Measurements from ENCODE around the gene ST6GALNAC5. TPM values are rescaled to one million over a fixed set of nuclear protein-coding genes. Genes with fewer than 3 reads are reported as not detected.

ST6GALNAC5 gene
- total RNA-seq, 1 donor from 2014 or later, result 32.9 TPM

DNA sequence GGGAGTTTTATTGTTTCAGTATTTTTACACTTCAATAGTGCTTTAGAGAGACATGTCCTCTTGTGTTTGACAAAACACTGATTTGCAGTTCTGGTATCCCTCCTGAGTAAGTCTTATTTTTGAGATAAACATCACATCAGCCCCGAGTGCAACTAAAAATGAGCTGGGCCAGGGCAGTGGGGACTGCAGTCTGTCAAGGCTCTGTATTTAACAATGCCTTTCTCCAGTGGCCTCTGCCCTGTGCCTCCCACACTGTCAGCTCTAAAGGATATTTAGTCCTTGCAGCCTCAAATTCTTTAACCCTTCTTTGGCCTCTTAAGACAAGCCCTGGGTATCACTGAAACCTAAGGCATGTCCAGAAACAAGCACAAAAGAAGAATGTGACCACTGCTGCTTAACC is 160.6 kb downstream of the ST6GALNAC5 start:
- no peak for DNase-seq (ENCODE audit: low spot score in 2 of 2)
- no peak overlapping the region for H3K27ac ChIP-seq
- intact Hi-C loops (cut with DNase I), result no loop called here

DNA sequence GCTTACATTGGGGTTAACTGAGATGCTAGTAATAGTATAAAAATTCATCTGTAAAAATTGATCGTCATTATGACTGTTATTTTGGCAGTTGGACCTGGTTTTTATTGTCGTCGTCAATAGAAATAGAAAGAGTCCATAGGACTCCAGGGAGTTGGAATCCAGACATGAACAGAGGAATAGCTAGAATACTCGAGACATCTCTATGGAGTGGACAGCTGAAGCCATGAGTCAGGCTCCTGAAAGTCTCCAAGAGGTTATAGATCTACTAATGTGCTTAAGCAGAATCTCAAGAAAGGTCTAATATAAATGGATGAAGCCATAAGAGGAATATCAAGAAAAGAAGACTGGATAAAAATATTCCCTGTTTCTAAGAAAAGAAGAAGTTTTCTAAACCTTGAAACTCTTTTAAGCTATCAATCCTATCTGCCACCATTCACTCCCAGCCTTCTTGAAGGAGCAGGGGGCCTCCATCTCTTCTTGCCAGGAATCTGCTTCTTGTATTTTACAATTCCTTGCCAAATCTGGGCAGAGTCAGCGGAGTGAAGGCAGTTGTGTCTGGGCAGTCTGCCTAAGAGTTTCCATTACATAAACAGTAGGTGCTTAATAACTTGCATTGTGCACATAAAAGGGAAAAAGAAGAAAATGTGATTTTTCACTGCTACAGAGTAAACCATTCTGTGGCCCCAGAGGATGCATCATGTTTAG is 163.3 kb downstream of the ST6GALNAC5 start:
- Histone ChIP-seq H3K4me1 (peaks cover 0 to 2% of the 10 kb centered on the region in 2 donors), H3K27ac (no peak overlapping the region), H3K9me3 (no peaks in the 10 kb centered on the region), H3K4me3 (no peak overlapping the region), H3K36me3 (no peaks in the 10 kb centered on the region), H3K27me3 (no peaks in the 10 kb centered on the region)
- no peak for DNase-seq (ENCODE audit: low spot score in 2 of 2)
- TF ChIP-seq CTCF (IDR thresholded peaks at IDR 0.05), result no peak
- intact Hi-C loops (cut with DNase I), result no loop called here

More for the DNA sequence above, 160.6 kb downstream of the ST6GALNAC5 start:
- H3K27me3 ChIP-seq, result no peaks in the 10 kb centered on the region
- no peaks in the 10 kb centered on the region for H3K36me3 ChIP-seq
- no peaks in the 10 kb centered on the region for H3K9me3 ChIP-seq
- TF ChIP-seq CTCF (IDR thresholded peaks at IDR 0.05), result no peak
- H3K4me1 ChIP-seq, result peaks cover 0 to 2% of the 10 kb centered on the region in 2 donors
- no peak overlapping the region for H3K4me3 ChIP-seq

DNA sequence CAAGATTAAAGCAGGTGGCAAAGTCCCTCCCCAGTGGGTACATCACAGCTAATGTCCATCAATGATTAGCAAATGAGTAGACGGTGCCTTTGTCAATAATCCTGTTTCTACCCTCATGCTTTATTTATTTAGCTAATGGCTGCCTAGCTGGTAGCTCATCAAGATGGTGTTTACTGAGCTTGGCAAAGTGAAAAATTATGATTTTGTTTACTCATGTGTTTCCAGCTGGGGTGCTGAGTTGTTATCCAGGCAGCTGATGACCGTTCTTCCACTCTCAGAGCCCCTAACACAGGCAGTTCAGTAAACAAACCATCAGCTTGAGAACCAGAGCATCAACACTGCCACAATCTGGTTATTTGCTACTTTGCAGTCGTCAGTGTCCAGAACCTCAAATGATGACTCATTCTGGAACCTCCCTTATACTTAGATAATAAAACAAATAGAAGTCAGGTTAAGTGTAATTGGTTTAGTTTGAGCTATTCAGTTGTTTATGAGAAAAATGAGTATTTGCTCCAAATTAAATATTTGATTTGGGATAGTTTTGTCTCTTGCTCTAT is 163.9 kb downstream of the ST6GALNAC5 start:
- no peak for DNase-seq (ENCODE audit: low spot score in 2 of 2)

GRCh38 chr1:77036560-77036959 is 169.3 kb downstream of the ST6GALNAC5 start:
- TF ChIP-seq CTCF (IDR thresholded peaks at IDR 0.05), result no peak
- Histone ChIP-seq H3K27ac (no peak overlapping the region), H3K4me3 (no peak overlapping the region), H3K9me3 (no peaks in the 10 kb centered on the region), H3K36me3 (no peaks in the 10 kb centered on the region), H3K27me3 (no peaks in the 10 kb centered on the region), H3K4me1 (no peaks in the 10 kb centered on the region)
- DNase-seq (ENCODE audit: low spot score in 2 of 2), result no peak
- intact Hi-C loops (cut with DNase I), result no loop called here

More for the DNA sequence above, 163.9 kb downstream of the ST6GALNAC5 start:
- Histone ChIP-seq H3K4me3 (no peak overlapping the region), H3K27me3 (no peaks in the 10 kb centered on the region), H3K9me3 (no peaks in the 10 kb centered on the region), H3K4me1 (peaks cover 0 to 2% of the 10 kb centered on the region in 2 donors), H3K27ac (no peak overlapping the region), H3K36me3 (no peaks in the 10 kb centered on the region)
- TF ChIP-seq CTCF (IDR thresholded peaks at IDR 0.05), result no peak
- intact Hi-C loops (cut with DNase I), result no loop called here

DNA sequence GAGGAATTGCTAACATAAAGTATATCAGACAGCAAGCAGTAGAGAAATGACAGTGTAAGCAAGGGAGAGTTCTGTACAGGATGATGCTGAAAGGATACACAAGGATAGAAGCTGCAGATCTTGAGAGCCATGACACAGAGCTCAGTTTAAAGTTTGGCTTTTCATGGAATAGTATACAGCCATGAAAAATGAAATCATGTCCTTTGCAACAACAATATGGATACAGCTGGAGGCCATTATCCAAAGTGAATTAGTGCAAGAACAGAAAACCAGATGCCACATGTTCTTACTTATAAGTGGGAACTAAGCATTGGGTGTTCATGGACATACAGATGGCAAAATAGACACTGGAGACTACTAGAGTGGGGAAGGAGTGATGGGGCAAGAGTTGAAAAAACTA is 169.8 kb downstream of the ST6GALNAC5 start:
- H3K9me3 ChIP-seq, result no peaks in the 10 kb centered on the region
- H3K27me3 ChIP-seq, result no peaks in the 10 kb centered on the region
- DNase-seq (ENCODE audit: low spot score in 2 of 2), result no peak
- no peak overlapping the region for H3K4me3 ChIP-seq
- H3K36me3 ChIP-seq, result no peaks in the 10 kb centered on the region
- H3K4me1 ChIP-seq, result no peaks in the 10 kb centered on the region
- intact Hi-C loops (cut with DNase I), result no loop called here
- H3K27ac ChIP-seq, result no peak overlapping the region
- no peak for TF ChIP-seq CTCF (IDR thresholded peaks at IDR 0.05)
